IPS-11a (cell line): ENCODE measurements around the gene NLN.
"Not testable (repeated sequence)": the region's sequence is repeated elsewhere in the genome, so short reads cannot be mapped to it uniquely, and the experiment has no call there.

ENCODE experiments used
- H3K4me3 ChIP-seq: one replicate; pipeline ENCODE4 v1.5.1; 2013; ENCODE audit warnings: low read depth, low read length, control low read depth

The NLN gene

GRCh38 chr5:65828022-65828896 is 106.3 kb downstream of the NLN start:
- no peak overlapping the region for H3K4me3 ChIP-seq

GRCh38 chr5:65830856-65831255 is 108.9 kb downstream of the NLN start:
- no peak overlapping the region for H3K4me3 ChIP-seq

GRCh38 chr5:65831276-65831675 is 109.3 kb downstream of the NLN start:
- H3K4me3 ChIP-seq = no peak overlapping the region

GRCh38 chr5:65832152-65832551 is 110.1 kb downstream of the NLN start:
- H3K4me3 ChIP-seq = no peak overlapping the region

- H3K4me3 ChIP-seq = no peak overlapping the region
Measured at GRCh38 chr5:65832603-65833228, 110.7 kb downstream of the NLN start.

- H3K4me3 ChIP-seq = no peak overlapping the region
Measured at GRCh38 chr5:65833780-65834179, 111.8 kb downstream of the NLN start.

- no peak overlapping the region for H3K4me3 ChIP-seq
Measured at GRCh38 chr5:65834306-65834705, 112.3 kb downstream of the NLN start.

GRCh38 chr5:65835191-65835590 is 113.2 kb downstream of the NLN start:
- H3K4me3 ChIP-seq = no peak overlapping the region

- no peak overlapping the region for H3K4me3 ChIP-seq
Measured at GRCh38 chr5:65837139-65837538, 115.1 kb downstream of the NLN start.

GRCh38 chr5:65839170-65839569 is 117.2 kb downstream of the NLN start:
- H3K4me3 ChIP-seq = not testable (repeated sequence)

- H3K4me3 ChIP-seq = no peak overlapping the region
Measured at GRCh38 chr5:65840071-65840470, 118.1 kb downstream of the NLN start.

- not testable (repeated sequence) for H3K4me3 ChIP-seq
Measured at GRCh38 chr5:65844763-65845162, 122.8 kb downstream of the NLN start.

GRCh38 chr5:65846101-65846500 is 124.1 kb downstream of the NLN start:
- no peak overlapping the region for H3K4me3 ChIP-seq

GRCh38 chr5:65847019-65847418 is 125.0 kb downstream of the NLN start:
- H3K4me3 ChIP-seq = not testable (repeated sequence)

- not testable (repeated sequence) for H3K4me3 ChIP-seq
Measured at GRCh38 chr5:65849918-65850317, 127.9 kb downstream of the NLN start.

GRCh38 chr5:65854925-65855324 is 132.9 kb downstream of the NLN start:
- H3K4me3 ChIP-seq = no peak overlapping the region

- no peak overlapping the region for H3K4me3 ChIP-seq
Measured at GRCh38 chr5:65855766-65856315, 133.8 kb downstream of the NLN start.

- no peak overlapping the region for H3K4me3 ChIP-seq
Measured at GRCh38 chr5:65856520-65856919, 134.5 kb downstream of the NLN start.

- no peak overlapping the region for H3K4me3 ChIP-seq
Measured at GRCh38 chr5:65858316-65858715, 136.3 kb downstream of the NLN start.

- H3K4me3 ChIP-seq = no peak overlapping the region
Measured at GRCh38 chr5:65861830-65862241, 139.8 kb downstream of the NLN start.

GRCh38 chr5:65862384-65862783 is 140.4 kb downstream of the NLN start:
- H3K4me3 ChIP-seq = no peak overlapping the region

GRCh38 chr5:65863747-65864146 is 141.7 kb downstream of the NLN start:
- H3K4me3 ChIP-seq = no peak overlapping the region
